Parathyroid adenoma (tissue), 2 donors: ENCODE results near the gene NHERF2.

Experiments
- H2AFZ ChIP-seq: fragments of 300-600 bp; sonication (generic); one replicate; pipeline ENCODE4 v1.7.0; 2017; ENCODE audit warnings: antibody characterized with exemption, mild to moderate bottlenecking
- H3K27ac ChIP-seq: fragments of 300-600 bp; sonication (generic); one replicate; pipeline ENCODE4 v1.7.0; 2017
- H3K27me3 ChIP-seq: fragments of 300-600 bp; sonication (generic); one replicate; pipeline ENCODE4 v1.7.0; 2017; ENCODE audit warnings: low read length; ENCODE audit not compliant: control insufficient read depth, insufficient read depth
- H3K36me3 ChIP-seq: fragments of 300-600 bp; sonication (generic); one replicate; pipeline ENCODE4 v1.7.0; 2017; ENCODE audit warnings: low read length; ENCODE audit not compliant: control insufficient read depth, insufficient read depth
- H3K4me1 ChIP-seq: fragments of 300-600 bp; sonication (generic); one replicate; pipeline ENCODE4 v1.7.0; 2017; ENCODE audit warnings: control low read depth
- H3K4me2 ChIP-seq: fragments of 300-600 bp; sonication (generic); one replicate; pipeline ENCODE4 v1.7.0; 2017; ENCODE audit warnings: low read length
- H3K4me3 ChIP-seq: fragments of 300-600 bp; sonication (generic); one replicate; pipeline ENCODE4 v1.7.0; 2017; ENCODE audit warnings: low read depth, low read length
- H3K79me2 ChIP-seq: fragments of 300-600 bp; sonication (generic); one replicate; pipeline ENCODE4 v1.7.0; 2017; ENCODE audit warnings: control low read depth
- H3K9ac ChIP-seq: fragments of 300-600 bp; sonication (generic); one replicate; pipeline ENCODE4 v1.7.0; 2017; ENCODE audit warnings: mild to moderate bottlenecking
- H3K9me3 ChIP-seq: fragments of 300-600 bp; sonication (generic); one replicate; pipeline ENCODE4 v1.7.0; 2017; ENCODE audit warnings: low read length; ENCODE audit not compliant: control insufficient read depth
- CTCF ChIP-seq: fragments of 300-600 bp; sonication (generic); IDR thresholded peaks from one replicate; pipeline ENCODE4 v1.7.0; 2017; ENCODE audit warnings: antibody characterized with exemption, mild to moderate bottlenecking
- donor health status: primary hyperparathyroidism.

Gene NHERF2

GRCh38 chr16:2035431-2036199 is 8.9 kb downstream of the NHERF2 start:
- no peak overlapping the region for H3K4me2 ChIP-seq
- no peak overlapping the region for H3K4me3 ChIP-seq
- H3K36me3 ChIP-seq: no peaks in the 10 kb centered on the region
- no peak overlapping the region for H3K9ac ChIP-seq
- H3K9me3 ChIP-seq: no peaks in the 10 kb centered on the region
- peak overlapping the region; percentile 9 for H3K27ac ChIP-seq
- H3K4me1 ChIP-seq: no peaks in the 10 kb centered on the region
- no peaks in the 10 kb centered on the region for H3K79me2 ChIP-seq
- no peaks in the 10 kb centered on the region for H3K27me3 ChIP-seq
- TF ChIP-seq CTCF: no peak
- no peak overlapping the region for H2AFZ ChIP-seq

DNA sequence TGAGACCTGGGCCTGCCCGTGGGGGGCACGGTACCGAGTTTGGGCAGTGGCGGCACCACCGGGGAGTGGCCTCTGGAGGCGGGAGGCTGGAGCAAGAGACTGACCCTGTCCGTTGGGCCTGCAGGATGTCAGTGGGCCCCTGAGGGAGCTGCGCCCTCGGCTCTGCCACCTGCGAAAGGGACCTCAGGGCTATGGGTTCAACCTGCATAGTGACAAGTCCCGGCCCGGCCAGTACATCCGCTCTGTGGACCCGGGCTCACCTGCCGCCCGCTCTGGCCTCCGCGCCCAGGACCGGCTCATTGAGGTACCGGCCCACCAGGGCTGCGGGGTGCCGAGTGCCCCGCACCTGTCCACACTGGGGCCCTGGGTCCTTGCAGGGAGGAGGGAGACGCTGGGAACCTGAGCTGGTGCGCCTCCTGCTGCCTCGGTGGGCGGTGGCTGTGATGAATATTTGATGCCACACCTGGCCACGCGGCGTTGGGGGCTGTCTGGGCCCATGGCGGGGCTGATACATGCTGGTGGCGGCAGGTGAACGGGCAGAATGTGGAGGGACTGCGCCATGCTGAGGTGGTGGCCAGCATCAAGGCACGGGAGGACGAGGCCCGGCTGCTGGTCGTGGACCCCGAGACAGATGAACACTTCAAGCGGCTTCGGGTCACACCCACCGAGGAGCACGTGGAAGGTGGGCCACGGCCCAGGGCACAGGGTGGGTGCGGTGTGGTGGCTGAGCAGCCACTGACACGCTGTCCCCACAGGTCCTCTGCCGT is 9.7 kb downstream of the NHERF2 start:
- Histone ChIP-seq H3K4me2 (no peak overlapping the region), H3K27me3 (no peaks in the 10 kb centered on the region), H3K9ac (no peak overlapping the region), H3K4me3 (no peak overlapping the region), H2AFZ (no peak overlapping the region), H3K79me2 (no peaks in the 10 kb centered on the region), H3K36me3 (no peaks in the 10 kb centered on the region), H3K4me1 (no peaks in the 10 kb centered on the region), H3K9me3 (no peaks in the 10 kb centered on the region), H3K27ac (peak overlapping the region; percentile 9)
- TF ChIP-seq CTCF: no peak

- no peaks in the 10 kb centered on the region for H3K27me3 ChIP-seq
- H3K4me3 ChIP-seq: no peak overlapping the region
Observed at GRCh38 chr16:2037115-2037514, 10.4 kb downstream of the NHERF2 start.

GRCh38 chr16:2037647-2038381 is 11.1 kb downstream of the NHERF2 start:
- Histone ChIP-seq H3K4me3 (no peak overlapping the region), H3K4me1 (no peaks in the 10 kb centered on the region)

More at GRCh38 chr16:2037115-2037514, 10.4 kb downstream of the NHERF2 start:
- no peaks in the 10 kb centered on the region for H3K79me2 ChIP-seq
- no peaks in the 10 kb centered on the region for H3K36me3 ChIP-seq
- H3K4me2 ChIP-seq: no peak overlapping the region
- H3K9ac ChIP-seq: no peak overlapping the region
- H3K27ac ChIP-seq: no peak overlapping the region
- TF ChIP-seq CTCF: no peak
- H3K9me3 ChIP-seq: no peaks in the 10 kb centered on the region
- H3K4me1 ChIP-seq: no peaks in the 10 kb centered on the region
- H2AFZ ChIP-seq: no peak overlapping the region

More at GRCh38 chr16:2037647-2038381, 11.1 kb downstream of the NHERF2 start:
- no peak for TF ChIP-seq CTCF
- H3K4me2 ChIP-seq: no peak overlapping the region
- no peaks in the 10 kb centered on the region for H3K9me3 ChIP-seq
- H3K79me2 ChIP-seq: no peaks in the 10 kb centered on the region
- peak overlapping the region; percentile 44 for H3K27ac ChIP-seq
- H3K27me3 ChIP-seq: no peaks in the 10 kb centered on the region
- no peak overlapping the region for H3K9ac ChIP-seq
- no peak overlapping the region for H2AFZ ChIP-seq
- H3K36me3 ChIP-seq: no peaks in the 10 kb centered on the region
